ENCODE data around the gene KREMEN1. TPM values are rescaled to one million over a fixed set of nuclear protein-coding genes. Genes with fewer than 3 reads are reported as not detected.

KREMEN1 gene
- total and polyA plus RNA-seq, 2 donors (not counting 1 experiment from before 2014, with no cell fraction given), result 0.01 TPM; not detected in 1

- Histone ChIP-seq H2AFZ (ENCODE audit: insufficient read depth, low read depth, low read length, poor library complexity, severe bottlenecking) (no peak overlapping the region), H3K4me3 (ENCODE audit: control extremely low read depth in 1 of 5, extremely low read depth in 1 of 5, insufficient read depth in 1 of 5, low read depth in 2 of 5, low read length in 4 of 5) (no peak overlapping the region), H3K36me3 (replicated peaks in 1 of 2; ENCODE audit: control extremely low read depth in 1 of 2, control insufficient read depth in 1 of 2, extremely low read depth in 1 of 2, insufficient read depth in 2 of 2, low read length in 1 of 2) (no peaks in the 10 kb centered on the region), H4K20me1 (ENCODE audit: control insufficient read depth, insufficient read depth, low read length, poor library complexity, severe bottlenecking) (no peaks in the 10 kb centered on the region), H3K27me3 (replicated peaks in 1 of 4; ENCODE audit: control extremely low read depth in 1 of 4, control insufficient read depth in 3 of 4, insufficient read depth in 4 of 4, low read length in 3 of 4) (peaks cover 0 to 9% (median 0%) of the 10 kb centered on the region in 4 experiments), H3K4me2 (replicated peaks; ENCODE audit: low read depth, low read length, poor library complexity, severe bottlenecking) (no peak overlapping the region), H3K79me2 (ENCODE audit: control insufficient read depth, insufficient read depth, low read length) (no peaks in the 10 kb centered on the region), H3K4me1 (ENCODE audit: control insufficient read depth in 2 of 2, insufficient read depth in 2 of 2, low read length in 2 of 2) (no peaks in the 10 kb centered on the region), H3K27ac (ENCODE audit: low read length in 2 of 2) (no peak overlapping the region), H3K9ac (ENCODE audit: low read length) (no peak overlapping the region), H3K9me3 (ENCODE audit: control extremely low read depth in 1 of 3, control insufficient read depth in 2 of 3, insufficient read depth in 1 of 3, low read length in 2 of 3) (no peaks in the 10 kb centered on the region)
- no peak overlapping the region for H3K27ac Mint-ChIP-seq
- DNase-seq (no peak), ATAC-seq (ENCODE audit: low read depth) (no peak)
- ChIA-PET POLR2A (no interaction called here), CTCF (no interaction called here)
- intact Hi-C loops (cut with micrococcal nuclease), result loop anchor here (10.0 kb wide), 1 partner anchor 129 kb away; no protein-coding TSS in a partner anchor
- TF ChIP-seq EZH2 (IDR thresholded peaks at IDR 0.05; ENCODE audit: borderline replicate concordance, insufficient read depth, low read depth, low read length, poor library complexity, severe bottlenecking), result no peak
- TF ChIP-seq CTCF (IDR thresholded peaks at IDR 0.05), result no peak
- H3K27me3 Mint-ChIP-seq, result peaks cover 49% of the 10 kb centered on the region
- peaks cover 3% of the 10 kb centered on the region for H3K9me3 Mint-ChIP-seq (ENCODE audit: insufficient read depth)
- 100% methylated on average over 1 of the region's 2 CpGs for WGBS (ENCODE audit: insufficient coverage)
- no peaks in the 10 kb centered on the region for H3K4me1 Mint-ChIP-seq
- no peak overlapping the region for H3K4me3 Mint-ChIP-seq
Measured at GRCh38 chr22:29115682-29116288, 43.0 kb downstream of the KREMEN1 start.

GRCh38 chr22:29116397-29117123, 43.7 kb downstream of the KREMEN1 start:
- 96% methylated on average over 2 of the region's 3 CpGs for WGBS (ENCODE audit: insufficient coverage)
- Histone ChIP-seq H3K9me3 (ENCODE audit: control extremely low read depth in 1 of 3, control insufficient read depth in 2 of 3, insufficient read depth in 1 of 3, low read length in 2 of 3) (no peaks in the 10 kb centered on the region), H3K4me3 (ENCODE audit: control extremely low read depth in 1 of 5, extremely low read depth in 1 of 5, insufficient read depth in 1 of 5, low read depth in 2 of 5, low read length in 4 of 5) (no peak overlapping the region), H3K4me2 (replicated peaks; ENCODE audit: low read depth, low read length, poor library complexity, severe bottlenecking) (no peak overlapping the region), H3K4me1 (ENCODE audit: control insufficient read depth in 2 of 2, insufficient read depth in 2 of 2, low read length in 2 of 2) (no peaks in the 10 kb centered on the region), H3K27me3 (replicated peaks in 1 of 4; ENCODE audit: control extremely low read depth in 1 of 4, control insufficient read depth in 3 of 4, insufficient read depth in 4 of 4, low read length in 3 of 4) (peaks cover 0 to 9% (median 0%) of the 10 kb centered on the region in 4 experiments), H3K9ac (ENCODE audit: low read length) (no peak overlapping the region), H3K27ac (ENCODE audit: low read length in 2 of 2) (no peak overlapping the region), H2AFZ (ENCODE audit: insufficient read depth, low read depth, low read length, poor library complexity, severe bottlenecking) (no peak overlapping the region), H4K20me1 (ENCODE audit: control insufficient read depth, insufficient read depth, low read length, poor library complexity, severe bottlenecking) (no peaks in the 10 kb centered on the region), H3K79me2 (ENCODE audit: control insufficient read depth, insufficient read depth, low read length) (no peaks in the 10 kb centered on the region), H3K36me3 (replicated peaks in 1 of 2; ENCODE audit: control extremely low read depth in 1 of 2, control insufficient read depth in 1 of 2, extremely low read depth in 1 of 2, insufficient read depth in 2 of 2, low read length in 1 of 2) (no peaks in the 10 kb centered on the region)
- CTCF ChIA-PET, result interaction anchor here (1.1 kb wide), 1 partner anchor 129 kb away, joined by 4 read pairs; no protein-coding TSS in a partner anchor
- H3K27me3 Mint-ChIP-seq, result peaks cover 52% of the 10 kb centered on the region
- DNase-seq (no peak), ATAC-seq (ENCODE audit: low read depth) (no peak)
- H3K4me3 Mint-ChIP-seq, result no peak overlapping the region
- peaks cover 3% of the 10 kb centered on the region for H3K9me3 Mint-ChIP-seq (ENCODE audit: insufficient read depth)
- H3K27ac Mint-ChIP-seq, result no peak overlapping the region
- POLR2A ChIA-PET, result no interaction called here
- H3K4me1 Mint-ChIP-seq, result no peaks in the 10 kb centered on the region
- intact Hi-C loops (cut with micrococcal nuclease), result loop anchor here (10.0 kb wide), 1 partner anchor 128 kb away; no protein-coding TSS in a partner anchor
- TF ChIP-seq CTCF (IDR thresholded peaks at IDR 0.05) (no peak), EZH2 (IDR thresholded peaks at IDR 0.05; ENCODE audit: borderline replicate concordance, insufficient read depth, low read depth, low read length, poor library complexity, severe bottlenecking) (no peak)
